ENCODE measurements around the gene PHACTR1.
"Not testable (repeated sequence)": the region's sequence is repeated elsewhere in the genome, so short reads cannot be mapped to it uniquely, and the experiment has no call there.

The PHACTR1 gene

DNA sequence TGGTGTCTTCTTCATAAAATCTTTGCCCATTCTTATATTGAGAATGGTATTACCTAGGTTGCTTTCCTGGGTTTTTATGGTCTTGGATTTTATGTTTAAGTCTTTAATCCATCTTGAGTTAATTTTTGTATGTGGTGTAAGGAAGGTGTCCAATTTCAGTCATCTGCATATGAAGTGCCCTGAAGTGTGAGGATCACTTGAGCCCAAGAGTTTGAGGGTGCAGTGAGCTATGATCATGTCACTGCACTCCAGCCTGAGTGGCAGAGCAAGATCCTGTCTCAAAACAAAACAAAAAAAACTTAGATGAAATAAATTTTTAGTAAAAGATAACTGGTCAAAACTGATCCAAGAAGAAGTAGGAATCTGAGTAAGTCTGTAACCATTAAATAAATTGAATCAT, 396.4 kb downstream of the PHACTR1 start:
- no peak for DNase-seq (ENCODE audit: low read depth)

- DNase-seq (ENCODE audit: low read depth) = no peak
Observed at GRCh38 chr6:13113376-13113775, 396.8 kb downstream of the PHACTR1 start.

DNA sequence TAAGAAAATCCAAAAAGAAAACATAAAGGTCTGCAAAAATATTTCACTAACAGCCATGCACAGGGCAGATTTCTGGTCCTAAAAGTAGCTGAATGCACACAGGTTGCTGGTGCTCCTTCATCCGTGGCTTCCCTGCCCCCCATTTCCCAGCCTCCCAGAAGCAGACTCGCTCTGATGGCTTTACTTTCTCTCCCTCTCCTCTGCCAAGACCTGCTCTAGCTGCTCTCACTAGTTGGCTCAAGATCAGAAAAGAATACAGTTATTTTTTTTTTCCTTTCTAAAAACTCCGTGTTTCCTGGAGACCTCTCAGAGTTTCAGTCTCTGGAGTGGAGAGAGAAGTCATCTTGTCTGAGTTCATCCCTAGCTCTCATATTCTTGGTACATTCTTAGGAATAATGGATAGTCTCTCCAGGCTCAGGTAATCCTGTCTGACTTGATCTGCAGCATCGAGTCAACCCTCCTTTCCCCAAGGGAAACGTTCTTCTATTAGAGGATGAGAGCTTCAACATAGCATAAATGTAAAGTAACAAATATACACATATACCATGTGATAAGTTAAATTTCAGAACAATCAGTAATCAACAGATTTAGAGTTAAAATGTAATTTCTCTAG, 397.5 kb downstream of the PHACTR1 start:
- no peak for DNase-seq (ENCODE audit: low read depth)

- DNase-seq (ENCODE audit: low read depth) = no peak
Observed at GRCh38 chr6:13116155-13116554, 399.6 kb downstream of the PHACTR1 start.

- DNase-seq (ENCODE audit: low read depth) = no peak
Observed at GRCh38 chr6:13117570-13117969, 401.0 kb downstream of the PHACTR1 start.

GRCh38 chr6:13119549-13119948, 403.0 kb downstream of the PHACTR1 start:
- DNase-seq (ENCODE audit: low read depth) = no peak

DNA sequence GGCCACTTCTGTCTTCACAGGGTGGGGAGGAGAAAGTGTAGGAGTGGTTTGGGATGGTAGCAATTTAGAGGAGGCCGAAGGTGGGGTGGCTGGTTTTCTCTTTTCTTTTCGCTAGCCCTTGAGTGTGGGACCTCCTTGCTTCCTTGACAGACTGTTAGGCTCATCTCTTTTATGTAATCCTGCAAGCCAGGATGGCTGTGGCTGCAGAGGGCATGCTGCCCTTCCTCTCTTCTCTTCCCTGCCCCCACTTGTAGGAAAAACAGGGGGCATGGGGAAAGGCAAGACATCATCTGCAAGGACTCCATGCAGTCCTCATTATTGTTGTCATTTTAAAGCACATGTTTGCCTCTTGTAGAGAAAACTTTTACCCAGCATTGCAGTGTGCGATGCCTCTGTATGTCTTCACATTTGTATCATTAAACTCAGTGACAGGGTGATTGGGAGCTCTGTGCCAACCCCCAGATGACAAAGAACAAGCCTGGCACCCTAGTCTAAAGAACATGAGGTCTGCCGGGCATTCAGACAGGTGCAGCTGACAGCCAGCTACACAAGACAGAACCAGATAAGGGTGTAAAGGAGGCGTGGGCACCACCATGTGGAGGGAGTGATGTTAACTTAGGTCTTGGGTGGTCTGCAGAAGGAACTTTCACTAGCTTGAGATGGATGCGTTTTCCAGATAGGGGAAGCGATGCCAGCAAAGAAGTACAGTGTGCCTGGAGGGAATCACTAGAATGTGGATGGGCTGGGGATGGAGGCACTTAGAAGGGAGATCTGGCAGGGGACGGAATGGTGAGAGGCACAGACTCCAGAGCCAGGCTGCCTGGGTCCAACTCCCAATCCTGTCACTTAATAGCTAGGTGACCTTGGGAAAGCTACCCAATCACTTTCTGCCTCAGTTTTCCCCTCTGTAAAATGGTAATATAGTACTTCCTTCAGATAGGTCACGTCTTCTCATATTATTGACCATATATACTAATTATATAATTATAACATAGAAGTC, 404.2 kb downstream of the PHACTR1 start:
- DNase-seq (ENCODE audit: low read depth) = no peak

DNA sequence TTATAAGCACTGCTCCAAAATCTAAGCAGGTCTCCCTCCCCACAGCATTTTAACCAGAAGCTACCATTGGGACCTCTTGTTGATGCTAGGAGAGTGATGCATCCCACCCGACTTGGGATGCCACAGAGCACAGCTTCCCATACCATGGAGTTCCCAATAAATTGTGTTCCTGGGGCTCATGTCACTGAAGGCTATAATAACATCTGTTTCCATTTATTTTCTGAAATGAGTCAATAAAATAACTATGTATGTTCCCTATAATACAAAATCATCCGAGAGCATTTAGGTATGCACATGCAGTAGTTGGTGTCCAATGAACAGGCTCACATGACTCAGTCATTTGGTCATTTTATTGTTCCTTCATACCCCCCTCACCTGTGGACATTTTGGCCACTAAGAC, 407.6 kb downstream of the PHACTR1 start:
- no peak for DNase-seq (ENCODE audit: low read depth)

GRCh38 chr6:13125841-13126240, 409.3 kb downstream of the PHACTR1 start:
- DNase-seq (ENCODE audit: low read depth) = no peak

DNA sequence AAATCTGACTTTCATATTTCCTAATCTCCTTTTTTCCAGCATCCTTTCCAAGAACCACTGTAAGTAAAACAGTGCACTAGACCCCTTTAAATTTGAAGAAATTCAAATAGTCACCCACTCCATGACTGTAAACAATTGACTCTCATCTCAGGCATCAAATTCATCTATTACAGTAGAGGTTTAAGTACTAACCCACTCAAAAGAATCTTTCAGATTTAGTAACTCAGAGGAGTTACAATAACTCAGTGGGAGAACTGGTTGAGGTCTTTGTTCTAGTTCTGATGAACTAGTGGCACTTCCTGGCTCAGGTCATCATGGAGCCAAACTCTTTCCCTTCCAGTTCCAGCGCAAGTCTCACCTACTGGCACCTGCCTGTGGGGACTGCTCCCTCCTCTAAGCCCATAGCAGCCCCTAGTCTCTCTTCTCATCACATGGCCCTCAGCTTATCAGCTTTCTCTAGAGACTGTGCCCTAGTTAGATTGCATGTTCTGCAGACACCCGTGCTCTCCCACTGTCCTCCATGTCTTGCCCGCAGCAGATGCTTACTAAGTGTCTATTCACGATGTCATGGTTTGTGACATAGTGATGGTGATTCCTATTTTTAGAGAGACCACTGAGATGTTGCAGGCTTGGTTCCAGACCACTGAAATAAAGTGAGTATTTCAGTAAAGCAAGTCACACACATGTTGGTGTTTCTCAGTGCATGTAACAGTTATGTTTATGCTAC, 415.5 kb downstream of the PHACTR1 start:
- no peak for DNase-seq (ENCODE audit: low read depth)

DNA sequence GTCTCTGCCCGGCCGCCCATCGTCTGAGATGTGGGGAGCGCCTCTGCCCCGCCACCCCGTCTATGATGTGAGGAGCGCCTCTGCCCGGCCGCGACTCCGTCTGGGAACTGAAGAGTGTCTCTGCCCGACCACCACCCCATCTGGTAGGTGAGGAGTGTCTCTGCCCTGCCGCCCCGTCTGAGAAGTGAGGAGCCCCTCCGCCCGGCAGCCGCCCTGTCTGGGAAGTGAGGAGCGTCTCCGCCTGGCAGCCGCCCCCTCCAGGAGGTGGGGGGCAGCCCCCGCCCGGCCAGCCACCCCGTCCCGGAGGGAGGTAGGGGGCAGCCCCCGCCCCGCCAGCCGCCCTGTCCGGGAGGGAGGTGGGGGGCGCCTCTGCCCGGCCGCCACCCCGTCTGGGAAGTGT, 417.3 kb downstream of the PHACTR1 start:
- not testable (repeated sequence) for DNase-seq (ENCODE audit: low read depth)

- DNase-seq (ENCODE audit: low read depth) = no peak
Observed at GRCh38 chr6:13135152-13135551, 418.6 kb downstream of the PHACTR1 start.

- no peak for DNase-seq (ENCODE audit: low read depth)
Observed at GRCh38 chr6:13139119-13139518, 422.6 kb downstream of the PHACTR1 start.

GRCh38 chr6:13140980-13141379, 424.4 kb downstream of the PHACTR1 start:
- DNase-seq (ENCODE audit: low read depth) = no peak

- no peak for DNase-seq (ENCODE audit: low read depth)
Observed at GRCh38 chr6:13141387-13141786, 424.8 kb downstream of the PHACTR1 start.

GRCh38 chr6:13142611-13143010, 426.0 kb downstream of the PHACTR1 start:
- DNase-seq (ENCODE audit: low read depth) = no peak

GRCh38 chr6:13146442-13146841, 429.9 kb downstream of the PHACTR1 start:
- no peak for DNase-seq (ENCODE audit: low read depth)

DNA sequence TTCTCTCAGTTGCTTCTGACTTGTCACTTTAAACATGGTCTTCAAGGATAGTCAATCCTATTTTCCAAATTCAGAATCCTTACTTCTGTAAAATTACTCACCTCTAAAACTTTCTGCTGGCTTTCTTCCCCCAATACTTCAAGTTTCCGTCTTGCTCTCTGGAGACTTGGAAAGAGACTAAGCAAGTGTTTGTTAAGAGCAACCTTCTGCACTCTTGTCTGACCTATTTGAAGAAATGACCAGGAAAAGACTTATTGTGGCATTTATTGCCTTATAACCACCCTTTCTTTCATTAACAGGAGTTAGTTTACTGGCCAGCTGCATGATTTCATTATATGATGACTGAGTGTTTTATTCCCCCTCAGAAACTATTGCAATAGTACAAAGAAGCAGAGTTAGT, 430.8 kb downstream of the PHACTR1 start:
- DNase-seq (ENCODE audit: low read depth) = no peak

DNA sequence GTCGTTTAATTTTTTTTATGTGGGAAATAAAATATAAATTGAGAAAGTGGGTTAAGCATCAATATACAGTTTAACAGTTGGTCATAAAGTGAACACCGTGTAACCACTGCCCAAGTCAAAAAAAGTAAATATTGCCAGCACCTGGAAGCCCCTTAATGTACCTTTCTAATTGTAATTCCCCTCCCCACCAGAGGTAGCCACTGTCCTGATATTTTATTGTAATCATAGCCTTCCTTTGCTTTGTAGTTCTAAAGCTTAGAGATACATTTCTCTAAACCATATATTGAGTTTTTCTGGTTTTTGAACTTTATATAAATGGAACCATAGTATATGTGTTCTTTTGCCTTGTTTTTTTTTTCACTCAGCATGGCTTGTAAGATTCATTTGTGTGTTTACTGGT, 431.2 kb downstream of the PHACTR1 start:
- no peak for DNase-seq (ENCODE audit: low read depth)

- DNase-seq (ENCODE audit: low read depth) = no peak
Observed at GRCh38 chr6:13152764-13153163, 436.2 kb downstream of the PHACTR1 start.

DNA sequence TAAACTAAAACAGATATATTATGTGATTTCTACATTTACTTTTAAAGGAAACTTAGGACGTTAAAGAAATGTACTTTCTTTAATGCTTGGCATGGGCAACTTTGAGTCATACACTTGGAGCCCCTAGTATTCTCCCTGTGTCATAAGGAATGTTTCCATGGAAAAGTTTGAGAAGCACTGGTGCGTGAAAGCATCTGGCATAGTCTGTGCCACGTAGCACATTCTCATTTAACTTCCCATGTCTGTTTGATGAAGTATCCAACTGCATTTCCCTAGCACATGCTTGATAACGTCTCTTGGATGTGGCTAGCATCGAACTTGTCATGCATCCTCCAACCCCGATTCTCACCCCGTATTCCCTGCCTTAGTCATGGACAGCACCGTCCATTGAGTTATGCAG, 439.8 kb downstream of the PHACTR1 start:
- no peak for DNase-seq (ENCODE audit: low read depth)

GRCh38 chr6:13157293-13157692, 440.7 kb downstream of the PHACTR1 start:
- no peak for DNase-seq (ENCODE audit: low read depth)

DNA sequence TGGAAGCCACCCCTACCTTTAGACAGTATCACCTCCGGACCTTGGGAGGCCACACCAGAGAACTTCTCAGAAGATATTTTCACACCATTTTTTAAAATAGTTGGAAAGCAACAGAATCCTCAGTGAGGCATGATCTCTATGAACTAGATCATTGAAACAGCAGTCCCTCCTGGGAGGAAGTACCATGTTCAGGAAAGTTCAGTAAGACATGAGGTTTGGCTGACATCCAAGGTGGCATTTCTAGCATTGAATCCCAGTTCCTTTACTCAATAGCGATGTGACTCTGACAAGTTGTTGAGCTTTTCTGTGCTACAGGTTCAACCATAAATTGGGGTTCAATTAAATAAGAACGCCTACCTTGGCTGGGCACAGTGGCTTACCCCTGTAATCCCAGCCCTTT, 442.7 kb downstream of the PHACTR1 start:
- DNase-seq (ENCODE audit: low read depth) = no peak

Data from amniotic epithelial cell (primary cell).